Measurements from ENCODE around the gene TRPV5.

Gene TRPV5

GRCh38 chr7:142887282-142888015 is 46.1 kb downstream of the TRPV5 start:
- DNase-seq, result no peak

DNA sequence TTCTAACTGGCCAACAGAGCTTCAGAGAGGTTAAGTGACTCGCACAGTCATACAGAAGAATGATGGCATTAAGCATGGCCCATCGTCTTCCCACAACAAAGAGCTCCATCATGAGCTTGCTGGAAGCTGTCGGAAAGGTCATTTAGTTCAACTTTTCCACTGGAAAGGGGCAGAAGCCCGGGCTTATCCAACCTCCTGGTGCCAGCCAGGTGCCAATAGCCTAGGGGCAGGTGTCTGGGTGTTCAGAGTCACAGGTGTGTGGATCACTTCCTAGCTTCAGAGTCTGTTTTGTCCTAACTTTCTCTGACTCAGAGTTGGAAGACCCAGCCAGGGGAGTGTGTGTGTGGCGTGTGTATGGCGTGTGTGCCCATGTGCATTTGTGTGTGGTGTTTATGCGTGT is 46.7 kb downstream of the TRPV5 start:
- no peak for DNase-seq

- DNase-seq, result no peak
Observed at GRCh38 chr7:142885311-142886230, 48.0 kb downstream of the TRPV5 start, which contains the start of gene TRPV6. TSS of gene TRPV6 (minus strand) at chr7:142885745.

DNA sequence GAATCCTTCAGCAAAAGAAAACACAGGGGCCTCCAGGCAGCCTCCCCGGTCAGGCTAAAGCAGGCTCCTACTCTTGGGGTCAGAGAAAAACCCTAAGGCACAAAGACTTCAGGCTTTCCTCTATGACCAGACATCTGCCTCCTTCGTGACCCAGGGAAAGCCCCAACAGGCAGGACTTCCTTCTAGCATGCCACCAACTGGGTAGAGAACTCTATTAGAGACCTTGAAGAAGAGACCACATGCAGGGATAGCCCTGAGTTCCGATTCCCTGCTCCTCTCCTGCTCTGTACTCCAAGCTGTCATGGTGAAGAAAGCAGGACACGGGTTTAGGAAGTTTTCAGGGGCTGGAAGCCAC is 49.3 kb downstream of the TRPV5 start:
- DNase-seq, result no peak

DNA sequence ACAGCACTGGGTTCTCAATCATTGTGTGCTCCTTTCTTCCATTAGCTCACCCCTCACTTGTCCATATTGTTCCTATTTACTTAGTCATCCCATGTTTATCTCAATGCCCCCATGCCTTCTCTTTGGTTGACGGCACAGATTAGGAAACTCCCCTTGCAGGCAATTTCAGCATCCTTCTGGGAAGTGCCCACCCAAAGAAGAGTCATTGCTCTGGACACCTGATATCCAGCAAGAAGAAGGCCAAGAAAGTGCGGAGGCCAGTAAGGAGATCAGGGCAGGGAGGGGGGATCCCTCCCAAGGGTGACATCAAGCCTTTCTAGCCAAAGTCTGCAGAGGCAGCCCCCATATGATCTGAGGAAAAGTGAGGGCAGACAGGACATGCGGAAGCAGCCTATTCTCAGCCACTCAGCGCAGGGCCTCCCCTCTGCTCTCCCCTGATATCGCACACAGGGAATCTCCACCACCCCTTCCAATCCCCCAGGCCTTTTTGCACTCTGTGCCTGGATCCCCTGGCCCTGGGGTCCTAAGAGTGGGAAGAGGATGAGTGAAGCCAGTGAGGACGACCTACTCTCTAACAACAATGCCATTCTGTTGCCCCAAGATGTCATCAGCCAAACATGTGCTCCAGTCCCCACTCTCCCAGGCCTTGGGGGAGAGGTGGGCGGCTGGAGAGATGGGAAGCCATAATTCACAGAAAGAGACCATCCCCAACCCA is 49.8 kb downstream of the TRPV5 start:
- DNase-seq, result no peak

GRCh38 chr7:142883145-142883544 is 50.4 kb downstream of the TRPV5 start:
- no peak for DNase-seq

DNA sequence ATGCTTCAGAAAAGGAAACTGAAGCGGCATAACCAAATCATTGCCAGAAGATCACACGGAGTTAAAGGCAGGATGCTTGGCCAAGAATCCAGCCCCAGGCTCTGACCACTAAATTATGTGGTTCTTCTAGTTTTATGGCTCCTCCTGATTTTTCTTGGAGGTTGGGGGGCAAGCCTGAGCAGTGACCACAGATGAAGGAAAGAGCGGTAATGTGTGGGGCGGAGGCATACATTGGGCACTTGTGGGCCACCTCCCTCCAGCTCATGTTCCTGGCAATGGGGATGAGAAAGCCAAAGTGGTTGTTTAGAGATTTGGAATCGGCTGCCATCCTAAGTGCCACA is 51.2 kb downstream of the TRPV5 start:
- no peak for DNase-seq

DNA sequence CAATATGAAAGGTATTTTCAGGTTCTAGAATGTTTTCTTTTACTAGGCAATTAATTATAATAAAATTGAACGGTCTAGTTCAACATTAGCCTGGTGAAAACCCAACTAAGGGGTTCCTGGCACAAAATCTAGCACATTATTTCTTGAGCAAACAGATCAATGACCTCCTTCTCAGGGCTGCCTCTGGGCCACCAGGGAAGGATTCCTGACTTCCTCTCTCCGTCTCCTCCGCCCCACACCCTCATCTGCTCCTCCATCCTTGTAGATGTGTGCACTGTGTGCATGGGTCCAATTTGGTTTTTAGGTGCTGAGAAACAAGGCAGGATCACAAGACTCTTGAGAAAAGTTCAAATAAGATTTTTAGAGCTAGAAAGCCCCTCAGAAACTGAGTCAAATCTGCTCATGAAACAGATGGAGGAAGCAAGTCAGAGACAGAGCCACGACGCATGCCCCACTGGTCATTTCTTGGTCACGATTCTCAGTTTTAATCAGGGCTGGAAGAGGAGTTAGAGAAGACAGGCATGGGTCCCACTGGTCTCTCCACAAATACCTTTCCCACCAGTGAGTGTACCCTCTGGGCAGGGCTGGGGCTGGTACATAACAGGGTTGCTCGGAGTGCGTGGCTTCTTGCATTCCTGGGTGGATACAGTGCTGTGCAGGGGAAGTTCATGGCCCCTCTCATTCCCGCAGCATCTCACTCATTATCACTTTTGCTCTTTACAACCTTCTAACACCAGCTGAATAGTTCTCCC is 51.8 kb downstream of the TRPV5 start:
- DNase-seq, result no peak

DNA sequence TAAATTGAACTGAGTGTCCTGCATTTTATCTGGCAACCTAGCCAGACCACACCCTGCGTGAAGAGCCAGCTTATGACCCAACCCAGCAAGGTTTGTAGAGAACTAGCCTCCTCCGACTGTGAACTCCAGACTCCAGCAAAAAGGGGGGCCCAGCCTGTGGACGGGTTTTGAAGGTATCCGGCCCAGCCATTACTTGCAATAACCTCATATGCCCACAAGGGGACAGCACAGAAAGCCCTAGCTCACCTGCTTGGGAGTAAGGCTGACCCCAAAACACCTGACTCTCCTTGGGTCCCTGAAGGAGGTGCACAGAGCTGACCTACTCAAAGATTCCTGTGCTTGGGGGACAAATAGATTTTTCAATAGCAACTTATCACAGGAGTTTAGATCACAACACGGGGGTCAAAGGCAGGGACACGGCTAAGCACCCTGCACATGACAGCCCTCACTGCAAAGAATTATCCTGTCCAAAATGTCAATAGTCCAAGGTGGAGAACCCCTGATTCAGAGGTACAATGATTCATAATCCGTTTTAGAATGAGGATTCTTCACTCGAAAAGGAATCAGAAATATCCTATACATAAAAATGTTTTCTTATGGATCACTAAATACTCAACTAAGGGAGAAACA is 52.6 kb downstream of the TRPV5 start:
- DNase-seq, result peak in 1 of 56 donors; percentile 31

DNA sequence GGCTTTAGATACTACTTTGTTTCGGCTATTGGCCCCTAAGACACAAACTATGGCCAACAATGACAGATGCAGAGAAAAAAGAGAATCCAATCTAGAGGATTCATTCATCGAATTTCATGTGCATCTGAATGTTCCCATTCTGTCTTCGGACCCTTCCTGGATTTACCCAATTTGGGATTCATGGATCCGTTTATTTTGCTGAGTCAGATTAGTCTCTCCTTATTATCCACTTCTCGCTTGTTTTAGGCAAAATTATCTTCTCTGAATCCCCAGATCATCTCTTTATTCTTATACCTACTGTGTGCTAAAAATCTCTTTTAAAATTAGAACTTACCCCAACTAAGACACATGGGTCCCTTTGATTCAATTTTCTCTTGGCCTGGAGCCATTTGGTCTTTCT is 54.5 kb downstream of the TRPV5 start:
- no peak for DNase-seq

GRCh38 chr7:142878315-142878714 is 55.2 kb downstream of the TRPV5 start:
- no peak for DNase-seq

DNA sequence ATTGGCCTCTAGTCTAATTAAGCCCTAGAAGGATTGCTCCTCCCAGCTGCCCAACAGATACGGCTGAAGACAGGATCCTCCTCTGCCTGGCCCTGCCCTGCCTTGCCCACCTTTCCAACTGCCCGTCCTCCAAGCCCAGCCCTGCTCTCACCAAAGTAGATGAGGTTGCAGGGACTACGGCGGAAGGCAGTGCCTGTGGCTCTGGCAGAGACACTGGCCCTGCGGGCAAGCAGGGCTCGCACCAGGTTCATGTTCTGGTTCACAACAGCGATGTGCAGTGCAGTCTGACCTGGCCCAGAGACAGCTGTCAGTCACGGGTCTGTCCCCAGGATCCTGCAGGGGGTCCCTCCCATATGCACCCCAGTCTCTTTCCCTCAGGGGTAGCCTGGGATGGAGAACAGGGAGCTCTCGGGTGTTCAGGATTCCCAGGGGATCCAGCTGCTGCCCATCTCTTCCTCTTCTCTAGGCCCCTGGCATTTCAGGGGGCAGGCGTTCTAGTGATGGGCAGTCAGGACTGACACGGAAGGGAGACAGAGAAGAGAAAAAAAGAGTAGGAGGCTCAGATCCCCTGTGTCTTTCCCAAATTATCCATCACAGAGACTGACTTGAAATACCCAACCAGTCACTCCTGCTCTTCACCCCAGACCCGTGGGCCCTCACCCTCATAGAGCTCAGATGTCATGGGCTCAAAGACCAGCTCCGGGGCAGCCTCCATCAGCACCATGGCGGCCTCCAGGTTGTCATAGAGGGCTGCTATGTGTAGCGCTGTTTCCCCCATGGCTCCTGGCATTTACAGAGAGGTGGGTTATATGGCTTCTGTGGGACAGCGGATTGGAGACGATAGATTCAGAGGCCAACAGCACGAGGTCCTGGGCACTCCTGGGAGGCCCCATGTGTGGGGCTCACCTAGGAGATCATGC is 56.3 kb downstream of the TRPV5 start:
- no peak for DNase-seq

DNA sequence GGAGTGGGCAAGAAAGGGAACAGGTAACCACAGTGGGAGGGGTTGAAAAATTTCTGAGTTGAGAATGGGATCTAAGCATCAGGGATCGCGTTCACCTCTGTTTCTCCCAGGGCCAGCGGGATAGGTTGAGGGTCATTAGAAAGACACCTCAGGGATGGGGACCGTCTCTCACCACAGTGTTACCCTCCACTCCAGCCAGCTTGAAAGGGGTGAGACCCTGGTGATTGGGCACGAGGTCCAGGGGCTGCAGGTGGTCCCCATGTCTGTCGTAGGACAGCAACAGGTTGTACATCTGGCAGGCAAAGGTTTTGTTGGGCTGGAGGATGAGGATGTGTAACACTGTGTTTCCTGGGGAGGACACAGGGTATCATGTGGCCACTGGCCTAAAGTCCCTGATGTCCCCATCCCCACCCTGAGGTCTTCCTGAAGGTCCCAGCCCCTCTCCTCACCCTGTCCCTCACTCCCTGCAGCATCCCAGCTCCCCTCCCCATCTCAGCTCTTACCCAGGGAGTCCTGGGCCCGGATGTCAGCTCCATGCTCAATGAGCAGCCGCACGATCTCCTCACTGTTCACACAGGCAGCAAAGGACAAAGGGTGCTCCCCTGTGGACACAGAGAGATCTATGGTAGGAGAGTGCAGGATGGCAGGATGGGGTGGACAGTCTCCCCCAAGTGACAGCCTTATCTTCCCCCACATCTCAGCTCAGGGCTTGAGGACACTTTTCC is 57.1 kb downstream of the TRPV5 start:
- DNase-seq, result no peak

GRCh38 chr7:142875456-142875855 is 58.1 kb downstream of the TRPV5 start:
- no peak for DNase-seq

DNA sequence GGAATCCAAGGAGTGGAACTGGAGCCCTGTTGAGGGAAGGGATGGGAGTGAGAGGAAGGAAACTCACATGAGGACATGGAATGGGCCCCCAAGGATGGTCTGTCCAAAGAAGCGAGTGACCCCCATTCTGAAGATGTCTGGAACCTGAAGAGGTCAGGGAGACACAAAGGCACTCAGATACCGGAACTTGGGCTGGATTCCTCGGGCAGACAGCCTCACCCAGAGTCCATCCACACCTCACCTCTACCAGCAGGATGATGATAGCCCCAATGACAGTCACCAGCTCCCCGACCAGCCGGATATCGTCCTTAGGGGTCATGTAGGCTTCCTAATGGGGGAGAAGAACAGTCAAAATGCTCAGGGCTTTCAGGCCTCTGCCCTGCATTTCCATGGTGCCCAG is 58.7 kb downstream of the TRPV5 start:
- no peak for DNase-seq

GRCh38 chr7:142874409-142874808 is 59.1 kb downstream of the TRPV5 start:
- no peak for DNase-seq

DNA sequence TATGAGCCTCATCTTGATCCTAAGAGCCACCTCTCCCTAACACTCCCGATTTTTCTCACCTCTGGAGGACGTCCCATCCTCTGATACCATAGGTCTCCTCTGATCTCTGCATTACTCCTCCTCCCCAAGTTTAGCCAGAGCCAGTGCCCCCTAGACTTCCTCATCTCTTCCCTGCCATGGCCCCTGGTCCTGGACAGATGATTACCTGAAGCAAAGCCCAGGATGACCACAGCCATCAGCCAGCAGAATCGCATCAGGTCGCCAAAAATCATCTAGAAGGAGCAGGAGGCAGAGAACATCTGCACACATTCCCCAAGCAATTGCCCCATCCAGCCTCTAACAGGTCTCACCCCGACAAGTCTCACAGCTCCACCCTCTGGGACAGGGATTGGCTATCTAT is 59.7 kb downstream of the TRPV5 start:
- DNase-seq, result no peak

DNA sequence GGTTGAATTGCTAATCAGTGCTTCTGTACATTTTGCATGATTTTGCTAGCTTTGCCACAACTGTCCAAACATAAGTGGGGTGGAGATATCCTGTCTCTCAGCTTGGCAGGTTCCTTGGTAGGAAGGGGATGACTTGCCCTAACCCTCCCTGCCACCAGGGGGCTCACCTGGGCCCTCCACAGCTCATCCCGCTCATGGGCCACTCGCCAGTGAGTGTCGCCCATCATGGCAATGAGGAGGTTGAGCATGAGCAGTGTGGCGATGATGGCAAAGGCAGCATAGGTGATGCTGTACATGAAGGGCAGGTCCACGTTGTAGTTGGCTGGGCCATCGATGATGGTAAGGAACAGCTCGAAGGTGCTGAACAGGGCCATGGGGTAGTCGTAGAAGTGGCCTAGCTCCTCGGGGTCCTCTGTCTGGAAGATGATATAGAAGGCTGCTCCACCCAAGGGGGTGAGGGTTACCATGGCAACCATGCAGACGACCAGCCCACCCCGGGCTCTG is 60.2 kb downstream of the TRPV5 start:
- DNase-seq, result peak in 1 of 56 donors; percentile 38
